ENCODE data around the gene CERK. TPM values are rescaled to one million over a fixed set of nuclear protein-coding genes. Genes with fewer than 3 reads are reported as not detected.

Gene CERK
- total RNA-seq, 1 donor from 2014 or later, result 50.7 TPM

- Mint-ChIP-seq H3K27ac (no peak overlapping the region), H3K9me3 (no peaks in the 10 kb centered on the region), H3K4me1 (no peaks in the 10 kb centered on the region), H3K27me3 (ENCODE audit: low read depth) (no peaks in the 10 kb centered on the region), H3K4me3 (no peak overlapping the region), H3K36me3 (peaks cover 8% of the 10 kb centered on the region)
- DNase-seq (ENCODE audit: low spot score in 2 of 2, unreplicated experiment in 2 of 2), result no peak
- no peak for TF ChIP-seq CTCF (IDR thresholded peaks at IDR 0.05; ENCODE audit: unreplicated experiment)
These were observed 69.9 kb downstream of the CERK start for GRCh38 chr22:46668116-46668515.

- Mint-ChIP-seq H3K27me3 (ENCODE audit: low read depth) (no peaks in the 10 kb centered on the region), H3K36me3 (peaks cover 8% of the 10 kb centered on the region), H3K4me3 (no peak overlapping the region), H3K9me3 (no peaks in the 10 kb centered on the region), H3K4me1 (peaks cover 3% of the 10 kb centered on the region), H3K27ac (no peak overlapping the region)
- DNase-seq (ENCODE audit: low spot score in 2 of 2, unreplicated experiment in 2 of 2), result no peak
- TF ChIP-seq CTCF (IDR thresholded peaks at IDR 0.05; ENCODE audit: unreplicated experiment), result no peak
These were observed 70.8 kb downstream of the CERK start for GRCh38 chr22:46667245-46667623.

GRCh38 chr22:46666577-46667244 lies 71.3 kb downstream of the CERK start:
- no peaks in the 10 kb centered on the region for H3K9me3 Mint-ChIP-seq
- no peak overlapping the region for H3K4me3 Mint-ChIP-seq
- H3K27me3 Mint-ChIP-seq (ENCODE audit: low read depth), result no peaks in the 10 kb centered on the region
- H3K27ac Mint-ChIP-seq, result no peak overlapping the region
- H3K36me3 Mint-ChIP-seq, result peaks cover 8% of the 10 kb centered on the region
- peaks cover 5% of the 10 kb centered on the region for H3K4me1 Mint-ChIP-seq
- DNase-seq (ENCODE audit: low spot score in 2 of 2, unreplicated experiment in 2 of 2), result no peak
- TF ChIP-seq CTCF (IDR thresholded peaks at IDR 0.05; ENCODE audit: unreplicated experiment), result no peak

- H3K4me1 Mint-ChIP-seq, result peaks cover 10% of the 10 kb centered on the region
- DNase-seq (ENCODE audit: low spot score in 2 of 2, unreplicated experiment in 2 of 2), result no peak
- H3K27me3 Mint-ChIP-seq (ENCODE audit: low read depth), result no peaks in the 10 kb centered on the region
- H3K9me3 Mint-ChIP-seq, result no peaks in the 10 kb centered on the region
- H3K36me3 Mint-ChIP-seq, result peaks cover 8% of the 10 kb centered on the region
- TF ChIP-seq CTCF (IDR thresholded peaks at IDR 0.05; ENCODE audit: unreplicated experiment), result no peak
- H3K27ac Mint-ChIP-seq, result no peak overlapping the region
- no peak overlapping the region for H3K4me3 Mint-ChIP-seq
These were observed 72.2 kb downstream of the CERK start for GRCh38 chr22:46665751-46666280.

- no peaks in the 10 kb centered on the region for H3K27me3 Mint-ChIP-seq (ENCODE audit: low read depth)
- H3K4me3 Mint-ChIP-seq, result no peak overlapping the region
- no peaks in the 10 kb centered on the region for H3K9me3 Mint-ChIP-seq
- peaks cover 8% of the 10 kb centered on the region for H3K36me3 Mint-ChIP-seq
- no peak for DNase-seq (ENCODE audit: low spot score in 2 of 2, unreplicated experiment in 2 of 2)
- no peak for TF ChIP-seq CTCF (IDR thresholded peaks at IDR 0.05; ENCODE audit: unreplicated experiment)
- no peak overlapping the region for H3K27ac Mint-ChIP-seq
- peaks cover 14% of the 10 kb centered on the region for H3K4me1 Mint-ChIP-seq
These were observed 72.8 kb downstream of the CERK start for GRCh38 chr22:46665151-46665695.

Measured in mesothelial cell of epicardium (in vitro differentiated cells).